Sigmoid colon (tissue), 7 donors: ENCODE measurements around the gene STX7. TPM values are rescaled to one million over a fixed set of nuclear protein-coding genes. Genes with fewer than 3 reads are reported as not detected.
"Not testable (repeated sequence)": the region's sequence is repeated elsewhere in the genome, so short reads cannot be mapped to it uniquely, and the experiment has no call there.

Experiments used
- DNase-seq: peaks from one replicate; pipeline ENCODE4 v3.0.0-alpha.2; 2019
- H3K27ac ChIP-seq, 4 donors: fragments of 200-600 bp; sonication (generic); one replicate each; pipeline ENCODE4 v1.5.1; 2016 to 2019; ENCODE audit warnings: mild to moderate bottlenecking in 1 of 4
- H3K27me3 ChIP-seq, 3 donors: fragments of 200-600 bp; sonication (generic); one replicate each; pipeline ENCODE4 v1.5.1; 2019; ENCODE audit warnings: mild to moderate bottlenecking in 1 of 3
- H3K36me3 ChIP-seq, 4 donors: fragments of 200-600 bp; sonication (generic); one replicate each; pipeline ENCODE4 v1.5.1; 2016 to 2019
- H3K4me1 ChIP-seq, 4 donors: fragments of 200-600 bp; sonication (generic); one replicate each; pipeline ENCODE4 v1.5.1; 2017 to 2019
- H3K4me3 ChIP-seq, 4 donors: fragments of 200-600 bp; sonication (generic); one replicate each; pipeline ENCODE4 v1.5.1; 2017 to 2019; ENCODE audit warnings: mild to moderate bottlenecking in 2 of 4, moderate library complexity in 1 of 4
- H3K9me3 ChIP-seq, 4 donors: fragments of 200-600 bp in 3 of 4; sonication (generic) in 3 of 4; one replicate each; pipeline versions ENCODE4 v1.5.1 to v1.6.1; 2013 to 2019
- EP300 ChIP-seq, 4 donors: sonication (generic); formaldehyde crosslinking; IDR thresholded peaks; one replicate each; pipeline ENCODE4 v1.6.1; 2017; ENCODE audit warnings: antibody characterized with exemption in 4 of 4
- POLR2A ChIP-seq, 2 donors: fragments of 450-650 bp; IDR thresholded peaks; one replicate each; pipeline ENCODE4 v1.6.1; 2016; ENCODE audit warnings: antibody characterized with exemption in 2 of 2, mild to moderate bottlenecking in 2 of 2, moderate library complexity in 2 of 2
- POLR2AphosphoS5 ChIP-seq, 4 donors: sonication (generic); formaldehyde crosslinking; IDR thresholded peaks; one replicate each; pipeline ENCODE4 v1.6.1; 2017; ENCODE audit warnings: antibody characterized with exemption in 4 of 4
- WGBS, 2 donors: extraction: QIAGEN DNeasy Blood & Tissue Kit; methylation state at CpG; one replicate each; pipeline ENCODE4 v1.1.7; 2013; 5-methylcytosine and 5-hydroxymethylcytosine counted together
- intact Hi-C: fragments of 100-400 bp; cut with DNase I; formaldehyde crosslinking; loops from one replicate; pipeline ENCODE4 v1.15.1; 2023
- polyA plus RNA-seq, 3 donors: library from polyadenylated mRNA; stranded (reverse); fragments of 200-250 nt; gene quantifications; one replicate each; pipeline ENCODE4 v1.2.3, GENCODE V29; 2013
- total RNA-seq, 4 donors: library from RNA; depleted of rRNA; stranded (reverse); fragments of >200 nt; gene quantifications; one replicate each; pipeline ENCODE4 v1.1.0, GENCODE V29; 2016
- TF ChIP-seq, protein P1 (sequence below), 4 experiments: fragments of 450-650 bp in 3 of 4; fragments of 200-600 bp in 1 of 4; IDR thresholded peaks; one replicate each; pipeline ENCODE4 v1.5.1; 2016 to 2019; ENCODE audit warnings: antibody characterized with exemption in 4 of 4, mild to moderate bottlenecking in 3 of 4, moderate library complexity in 2 of 4
- donor health status: healthy with polysubstance abuse.
- donor health status: Bipolar disorder and iron deficiency.
- donor health status: healthy.

The STX7 gene
- total and polyA plus RNA-seq, 7 donors: 27.1 to 72.5 (median 44.6) TPM

GRCh38 chr6:132544826-132545225 lies 31.9 kb upstream of the STX7 start:
- Histone ChIP-seq H3K9me3 (no peaks in the 10 kb centered on the region), H3K27me3 (no peaks in the 10 kb centered on the region), H3K4me3 (no peak overlapping the region), H3K27ac (no peak overlapping the region), H3K36me3 (no peaks in the 10 kb centered on the region), H3K4me1 (no peaks in the 10 kb centered on the region)
- intact Hi-C loops: no loop called here
- no peak for DNase-seq
- TF ChIP-seq, protein P1, sequence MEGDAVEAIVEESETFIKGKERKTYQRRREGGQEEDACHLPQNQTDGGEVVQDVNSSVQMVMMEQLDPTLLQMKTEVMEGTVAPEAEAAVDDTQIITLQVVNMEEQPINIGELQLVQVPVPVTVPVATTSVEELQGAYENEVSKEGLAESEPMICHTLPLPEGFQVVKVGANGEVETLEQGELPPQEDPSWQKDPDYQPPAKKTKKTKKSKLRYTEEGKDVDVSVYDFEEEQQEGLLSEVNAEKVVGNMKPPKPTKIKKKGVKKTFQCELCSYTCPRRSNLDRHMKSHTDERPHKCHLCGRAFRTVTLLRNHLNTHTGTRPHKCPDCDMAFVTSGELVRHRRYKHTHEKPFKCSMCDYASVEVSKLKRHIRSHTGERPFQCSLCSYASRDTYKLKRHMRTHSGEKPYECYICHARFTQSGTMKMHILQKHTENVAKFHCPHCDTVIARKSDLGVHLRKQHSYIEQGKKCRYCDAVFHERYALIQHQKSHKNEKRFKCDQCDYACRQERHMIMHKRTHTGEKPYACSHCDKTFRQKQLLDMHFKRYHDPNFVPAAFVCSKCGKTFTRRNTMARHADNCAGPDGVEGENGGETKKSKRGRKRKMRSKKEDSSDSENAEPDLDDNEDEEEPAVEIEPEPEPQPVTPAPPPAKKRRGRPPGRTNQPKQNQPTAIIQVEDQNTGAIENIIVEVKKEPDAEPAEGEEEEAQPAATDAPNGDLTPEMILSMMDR (IDR thresholded peaks at IDR 0.05): no peak
- TF ChIP-seq POLR2AphosphoS5 (IDR thresholded peaks at IDR 0.05) (no peak), POLR2A (IDR thresholded peaks at IDR 0.05) (no peak), EP300 (IDR thresholded peaks at IDR 0.05) (no peak)

DNA sequence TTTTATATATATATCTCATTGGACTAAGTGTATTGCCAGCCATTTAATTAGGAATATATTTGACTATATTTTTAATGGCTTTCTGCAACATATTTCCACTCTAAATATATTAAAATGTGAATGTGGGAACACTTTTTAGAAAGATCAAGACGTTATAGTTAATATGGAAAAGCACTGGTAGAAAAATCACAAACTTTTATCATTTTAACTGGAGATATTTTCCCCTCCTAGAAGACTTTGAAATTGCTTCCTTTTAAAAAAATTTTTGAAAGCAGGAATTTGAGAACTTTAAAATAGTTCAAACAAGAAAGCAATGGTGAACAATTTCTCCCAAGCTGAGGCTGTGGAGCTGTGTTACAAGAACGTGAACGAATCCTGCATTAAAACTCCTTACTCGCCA lies 25.1 kb upstream of the STX7 start, which contains the start of gene TAAR9:
Gene TAAR9, plus strand, starts transcription at position 301 of the 400 bp plus-strand sequence. Its CDS starts 13 bp downstream, at position 314.
- H3K36me3 ChIP-seq: no peaks in the 10 kb centered on the region
- 76 to 86% methylated on average over 4 of the region's 4 CpGs for WGBS, 2 donors
- intact Hi-C loops: loop anchor here (10.0 kb wide), 2 partner anchors 257 to 1017 kb away; partner anchors contain the start of gene SLC18B1

GRCh38 chr6:132537145-132537544 lies 24.2 kb upstream of the STX7 start:
- intact Hi-C loops: loop anchor here (10.0 kb wide), 2 partner anchors 258 to 1018 kb away; partner anchors contain the start of gene SLC18B1
- WGBS, 2 donors: 79 to 90% methylated on average over 3 of the region's 3 CpGs
- Histone ChIP-seq H3K27me3 (peaks cover 0 to 4% (median 0%) of the 10 kb centered on the region in 3 donors), H3K9me3 (no peaks in the 10 kb centered on the region), H3K4me3 (no peak overlapping the region), H3K27ac (no peak overlapping the region), H3K4me1 (no peaks in the 10 kb centered on the region), H3K36me3 (no peaks in the 10 kb centered on the region)
- TF ChIP-seq POLR2A (IDR thresholded peaks at IDR 0.05): no peak
- TF ChIP-seq POLR2AphosphoS5 (IDR thresholded peaks at IDR 0.05): no peak
- TF ChIP-seq, protein P1 (IDR thresholded peaks at IDR 0.05): no peak
- no peak for TF ChIP-seq EP300 (IDR thresholded peaks at IDR 0.05)
- DNase-seq: no peak

More for the DNA sequence above, 25.1 kb upstream of the STX7 start, which contains the start of gene TAAR9:
- no peak for TF ChIP-seq POLR2A (IDR thresholded peaks at IDR 0.05)
- TF ChIP-seq POLR2AphosphoS5 (IDR thresholded peaks at IDR 0.05): no peak
- TF ChIP-seq, protein P1 (IDR thresholded peaks at IDR 0.05): no peak
- no peak within 1 kb of the TSS for H3K4me3 ChIP-seq
- no peaks in the 10 kb centered on the region for H3K9me3 ChIP-seq
- no peak for DNase-seq
- no peak within 1 kb of the TSS for H3K27ac ChIP-seq
- H3K27me3 ChIP-seq: peaks cover 0 to 4% (median 0%) of the 10 kb centered on the region in 3 donors
- no peaks in the 10 kb centered on the region for H3K4me1 ChIP-seq

DNA sequence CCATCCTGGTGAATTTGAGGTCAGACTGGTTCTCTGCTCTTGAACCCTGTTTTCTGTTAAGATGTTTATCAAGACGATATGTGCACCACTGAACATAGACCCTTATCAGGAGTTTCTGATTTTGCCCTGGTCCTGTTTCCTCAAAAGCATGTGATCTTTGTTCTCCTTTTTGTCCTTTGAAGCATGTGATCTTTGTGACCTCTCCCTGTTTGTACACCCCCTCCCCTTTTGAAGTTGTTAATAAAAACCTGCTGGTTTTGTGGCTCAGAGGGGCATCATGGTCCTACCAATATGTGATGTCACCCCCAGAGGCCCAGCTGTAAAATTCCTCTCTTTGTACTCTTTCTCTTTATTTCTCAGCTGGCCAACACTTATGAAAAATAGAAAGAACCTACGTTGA lies 21.6 kb upstream of the STX7 start:
- H3K9me3 ChIP-seq, H3K36me3 ChIP-seq, DNase-seq, H3K27ac ChIP-seq, H3K27me3 ChIP-seq, H3K4me3 ChIP-seq, H3K4me1 ChIP-seq: not testable (repeated sequence)
- 85 to 90% methylated on average over 2 of the region's 2 CpGs for WGBS, 2 donors
- intact Hi-C loops: loop anchor here (10.0 kb wide), 2 partner anchors 260 to 1020 kb away; partner anchors contain the start of gene SLC18B1

DNA sequence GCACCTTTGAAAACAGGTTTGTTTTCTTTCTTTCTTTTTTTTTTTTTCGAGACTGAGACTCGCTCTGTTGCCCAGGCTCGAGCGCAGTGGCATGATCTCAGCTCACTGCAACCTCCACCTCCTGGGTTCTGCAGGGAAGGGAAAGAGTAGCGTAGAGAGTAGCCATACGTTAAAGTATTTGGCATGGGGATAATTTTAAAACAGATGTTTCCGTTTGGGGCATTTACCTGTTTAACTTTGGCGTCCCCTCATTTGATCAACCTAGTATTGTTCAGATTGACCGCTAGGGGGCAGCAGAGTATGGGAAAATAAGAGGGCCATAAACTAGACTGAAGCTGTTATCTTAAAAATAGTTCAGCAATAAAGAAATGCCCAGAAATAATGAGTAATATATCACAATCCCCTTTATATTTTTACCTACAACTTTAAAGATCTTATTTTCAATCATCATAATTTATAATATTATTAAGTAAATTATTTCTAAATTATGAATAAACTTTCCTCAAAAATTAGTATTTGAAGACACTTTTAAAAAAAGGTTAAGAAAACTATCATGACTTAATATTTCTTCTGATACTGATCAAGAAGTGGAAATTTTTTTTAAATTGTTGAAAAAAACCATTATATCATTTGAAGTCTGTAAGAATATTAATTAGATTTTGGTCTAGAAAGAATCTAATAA lies 17.5 kb upstream of the STX7 start:
- peak; percentile 66 for DNase-seq
- intact Hi-C loops: loop anchor here (10.0 kb wide), 2 partner anchors 264 to 1024 kb away; partner anchors contain the start of gene SLC18B1
- no peaks in the 10 kb centered on the region for H3K4me1 ChIP-seq
- H3K9me3 ChIP-seq: no peaks in the 10 kb centered on the region
- TF ChIP-seq EP300 (IDR thresholded peaks at IDR 0.05) (no peak), POLR2A (IDR thresholded peaks at IDR 0.05) (no peak), POLR2AphosphoS5 (IDR thresholded peaks at IDR 0.05) (no peak)
- TF ChIP-seq, protein P1 (IDR thresholded peaks at IDR 0.05): peak; percentile 53 to 89 (median 65)
- H3K4me3 ChIP-seq: no peak overlapping the region
- no peak overlapping the region for H3K27ac ChIP-seq
- no peaks in the 10 kb centered on the region for H3K27me3 ChIP-seq
- 6 to 15% methylated on average over 9 of the region's 9 CpGs for WGBS, 2 donors
- H3K36me3 ChIP-seq: no peaks in the 10 kb centered on the region
